Measurements from ENCODE around the gene MLC1.

DNA sequence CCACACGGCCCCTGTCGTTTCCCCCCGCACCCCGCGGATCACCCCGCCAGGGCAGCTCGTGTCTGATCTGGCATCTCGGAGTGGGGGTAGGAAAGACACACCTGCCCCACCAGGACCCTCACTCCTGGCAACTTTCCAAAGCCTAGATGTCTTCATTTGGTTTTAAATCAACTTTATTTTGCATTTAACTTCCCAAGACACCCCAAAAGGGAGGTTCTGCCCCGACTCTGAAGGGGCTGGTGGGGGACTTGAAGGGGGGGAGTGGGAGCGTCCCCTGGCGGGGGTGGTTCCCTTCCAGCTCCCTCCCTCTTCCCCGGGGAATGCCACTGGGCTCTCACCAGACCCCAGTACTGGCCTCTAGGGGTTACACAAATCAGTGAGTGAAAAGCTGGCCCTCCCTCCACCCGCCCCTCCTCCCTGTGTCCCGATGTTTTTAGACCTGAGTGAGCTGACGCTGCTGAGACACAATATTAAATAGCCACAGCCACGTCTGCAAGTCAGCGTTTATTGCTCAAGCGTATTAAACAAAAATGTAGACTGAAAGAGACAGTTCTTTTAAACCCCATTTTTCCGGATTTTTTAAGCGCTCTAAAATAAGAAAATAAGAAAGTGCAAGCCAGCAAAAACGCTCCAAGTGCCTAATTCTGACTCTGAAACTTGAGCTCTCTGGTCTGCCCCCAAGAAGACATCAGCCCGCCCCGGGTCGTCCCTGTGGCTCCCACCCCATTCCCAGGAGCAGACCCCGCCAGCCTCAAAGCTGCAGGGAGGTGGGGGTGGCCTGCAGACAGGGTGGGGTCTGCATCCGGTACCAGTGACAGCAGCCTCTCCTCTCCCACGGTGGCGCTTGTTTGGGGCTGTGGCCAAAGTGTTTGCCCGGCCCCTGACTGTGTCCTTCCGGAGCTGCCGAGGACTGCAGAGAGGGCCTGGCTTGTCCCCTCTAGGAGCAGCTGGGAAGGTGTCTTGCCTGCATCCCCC is 26.0 kb downstream of the MLC1 start:
- TF ChIP-seq CTCF (IDR thresholded peaks at IDR 0.05; ENCODE audit: insufficient read depth, low read depth, low read length) (no peak), EZH2 (IDR thresholded peaks at IDR 0.05; ENCODE audit: insufficient read depth, low read length) (peak; percentile 43)
